IPS DF 6.9 (cell line): Measurements from ENCODE around the gene CYP3A7.

Experiments used
- DNase-seq: peaks from one replicate; pipeline ENCODE4 v3.0.0-alpha.2; 2013; ENCODE audit warnings: low read depth, low spot score
- H3K27ac ChIP-seq: one replicate; pipeline ENCODE4 v1.5.1; 2013; ENCODE audit warnings: low read length, control low read depth
- H3K27me3 ChIP-seq: 2 replicates; pipeline ENCODE4 v1.6.1; 2013; ENCODE audit warnings: mild to moderate bottlenecking, low read length; ENCODE audit not compliant: control insufficient read depth, insufficient read depth
- H3K36me3 ChIP-seq: 2 replicates; pipeline ENCODE4 v1.6.1; 2013; ENCODE audit warnings: low read length; ENCODE audit not compliant: control insufficient read depth, insufficient read depth
- H3K4me1 ChIP-seq: 2 replicates; pipeline ENCODE4 v1.6.1; 2013; ENCODE audit warnings: low read length; ENCODE audit not compliant: control insufficient read depth, insufficient read depth
- H3K4me3 ChIP-seq: 2 replicates; pipeline ENCODE4 v1.5.1; 2013; ENCODE audit warnings: mild to moderate bottlenecking, low read length
- H3K9me3 ChIP-seq: 2 replicates; pipeline ENCODE4 v1.6.1; 2013; ENCODE audit warnings: low read length, inconsistent platforms; ENCODE audit not compliant: control insufficient read depth, insufficient read depth
- WGBS: extraction: QIAGEN DNeasy Blood & Tissue Kit; methylation state at CpG from one replicate; pipeline ENCODE4 v1.1.7; 2013; ENCODE audit warnings: mixed read lengths, missing lambda C conversion rate; ENCODE audit not compliant: insufficient read length, insufficient coverage; 5-methylcytosine and 5-hydroxymethylcytosine counted together

The CYP3A7 gene

GRCh38 chr7:99685129-99685758 lies 49.8 kb downstream of the CYP3A7 start:
- no CpG with 5 or more reads among the region's 9 CpGs for whole genome bisulfite sequencing
- Histone ChIP-seq H3K27me3 (no peaks in the 10 kb centered on the region), H3K4me3 (no peak overlapping the region), H3K27ac (no peak overlapping the region), H3K4me1 (no peaks in the 10 kb centered on the region), H3K9me3 (peaks cover 3% of the 10 kb centered on the region), H3K36me3 (no peaks in the 10 kb centered on the region)
- no peak for DNase-seq

GRCh38 chr7:99679400-99680191 lies 55.4 kb downstream of the CYP3A7 start, which contains the start of gene CYP3A5:
TSS of gene CYP3A5 (minus strand) at chr7:99679996. CDS start at chr7:99679896, 100 bp downstream.
- no peak within 1 kb of the TSS for H3K27ac ChIP-seq
- no peak within 1 kb of the TSS for H3K4me3 ChIP-seq
- no peaks in the 10 kb centered on the region for H3K4me1 ChIP-seq
- no peaks in the 10 kb centered on the region for H3K9me3 ChIP-seq
- no peaks in the 10 kb centered on the region for H3K27me3 ChIP-seq
- no peak for DNase-seq
- no CpG with 5 or more reads among the region's 10 CpGs for WGBS
- no peaks in the 10 kb centered on the region for H3K36me3 ChIP-seq

DNA sequence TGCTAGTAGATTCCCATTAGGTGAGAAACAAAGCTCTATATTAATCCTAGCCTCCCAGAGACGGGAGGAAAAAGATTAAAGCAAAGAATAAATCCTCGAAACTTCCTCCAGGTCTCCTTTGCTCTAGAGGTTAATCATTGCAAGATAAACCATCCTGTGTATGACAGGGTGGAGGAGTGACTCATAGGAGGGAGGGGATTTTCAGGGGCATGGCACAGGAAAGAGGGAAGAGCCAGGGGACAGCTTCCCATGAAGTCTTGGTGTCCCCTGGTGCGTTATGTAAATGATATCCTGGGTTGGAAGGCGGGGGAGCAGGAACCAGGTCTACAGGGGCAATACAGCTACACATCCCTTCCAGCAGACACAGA lies 56.0 kb downstream of the CYP3A7 start:
- DNase-seq: no peak
- no peak overlapping the region for H3K4me3 ChIP-seq

GRCh38 chr7:99677648-99678045 lies 57.3 kb downstream of the CYP3A7 start:
- H3K4me3 ChIP-seq: no peak overlapping the region
- no peaks in the 10 kb centered on the region for H3K27me3 ChIP-seq
- H3K36me3 ChIP-seq: no peaks in the 10 kb centered on the region
- no peak for DNase-seq
- H3K27ac ChIP-seq: no peak overlapping the region
- no CpG with 5 or more reads among the region's 2 CpGs for WGBS
- no peaks in the 10 kb centered on the region for H3K4me1 ChIP-seq
- H3K9me3 ChIP-seq: no peaks in the 10 kb centered on the region

More for the DNA sequence above, 56.0 kb downstream of the CYP3A7 start:
- Histone ChIP-seq H3K27me3 (no peaks in the 10 kb centered on the region), H3K9me3 (no peaks in the 10 kb centered on the region), H3K27ac (no peak overlapping the region), H3K36me3 (no peaks in the 10 kb centered on the region), H3K4me1 (no peaks in the 10 kb centered on the region)
- no CpG with 5 or more reads among the region's 4 CpGs for WGBS

DNA sequence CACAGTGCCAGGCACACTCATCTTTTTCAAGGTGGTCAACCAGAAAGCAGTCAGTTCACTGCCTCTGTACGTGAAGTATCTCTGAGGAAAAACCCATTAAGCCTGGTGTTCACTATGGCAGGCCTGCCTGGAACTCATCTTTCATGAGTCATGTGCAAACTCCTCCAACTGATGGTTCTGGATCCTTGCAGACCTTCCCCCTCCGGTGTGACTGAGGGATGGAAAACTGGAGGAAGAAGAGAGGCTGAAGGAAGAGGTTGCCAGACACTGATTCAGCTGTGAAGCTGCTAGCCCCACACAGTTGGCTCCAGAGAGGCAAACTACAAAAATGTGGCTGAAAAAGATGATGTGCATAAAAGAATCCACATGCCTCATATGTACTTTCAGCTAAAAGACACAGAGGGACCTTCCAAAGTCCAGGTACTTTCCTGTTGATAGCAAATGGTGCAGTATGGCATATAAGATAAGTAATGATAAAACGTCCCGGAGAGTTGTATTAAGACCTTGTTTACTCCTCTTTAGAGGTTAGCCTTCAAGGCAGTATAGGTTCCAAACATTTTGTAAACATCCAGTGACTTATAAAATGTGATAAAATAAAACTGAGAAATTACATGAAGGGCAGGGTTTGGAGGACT lies 57.9 kb downstream of the CYP3A7 start:
- H3K27ac ChIP-seq: no peak overlapping the region
- no peaks in the 10 kb centered on the region for H3K27me3 ChIP-seq
- H3K36me3 ChIP-seq: no peaks in the 10 kb centered on the region
- no peak overlapping the region for H3K4me3 ChIP-seq
- H3K9me3 ChIP-seq: no peaks in the 10 kb centered on the region
- DNase-seq: no peak
- H3K4me1 ChIP-seq: no peaks in the 10 kb centered on the region
- WGBS: no CpG with 5 or more reads among the region's 4 CpGs

DNA sequence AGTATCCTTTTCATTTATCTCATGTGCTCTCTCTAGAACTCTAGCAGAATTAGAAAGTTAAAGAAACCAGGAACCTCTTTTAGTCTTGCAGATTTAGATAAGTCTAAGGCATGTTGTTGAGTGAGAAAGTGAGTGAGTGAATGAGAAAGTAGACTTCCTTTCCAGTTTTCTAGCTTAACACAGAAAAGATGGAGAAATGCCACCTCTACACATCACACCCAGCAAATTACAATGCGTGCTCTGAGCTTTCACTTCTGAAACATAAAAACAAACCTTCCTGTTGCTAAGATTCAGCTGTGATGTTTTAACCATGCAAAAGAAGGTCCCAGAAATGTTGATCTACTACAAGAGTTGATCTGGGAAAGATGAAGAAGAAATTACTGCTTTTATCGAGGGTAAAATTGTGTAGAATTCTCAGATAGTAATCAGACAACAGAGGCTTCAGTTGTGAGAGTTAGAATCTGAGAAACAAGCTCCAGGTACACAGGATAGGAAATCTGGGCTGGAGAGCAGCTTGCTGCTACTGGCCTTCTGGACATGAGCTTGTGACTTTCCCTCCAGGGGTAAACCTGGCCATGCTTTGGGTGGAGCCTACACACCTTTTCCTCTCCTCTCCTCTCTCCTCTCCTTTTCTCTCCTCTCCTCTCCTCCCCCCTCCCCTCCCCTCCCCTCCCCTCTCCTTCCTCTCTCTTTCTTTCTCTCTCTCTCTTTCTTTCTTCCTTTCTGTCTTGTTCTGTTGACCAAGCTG lies 59.8 kb downstream of the CYP3A7 start:
- no peak overlapping the region for H3K4me3 ChIP-seq
- no peaks in the 10 kb centered on the region for H3K4me1 ChIP-seq
- H3K27ac ChIP-seq: no peak overlapping the region
- no peaks in the 10 kb centered on the region for H3K36me3 ChIP-seq
- DNase-seq: no peak
- no peaks in the 10 kb centered on the region for H3K9me3 ChIP-seq
- WGBS: no CpG with 5 or more reads among the region's 2 CpGs
- H3K27me3 ChIP-seq: no peaks in the 10 kb centered on the region

- Histone ChIP-seq H3K4me3 (no peak overlapping the region), H3K9me3 (no peaks in the 10 kb centered on the region), H3K27ac (no peak overlapping the region), H3K36me3 (no peaks in the 10 kb centered on the region), H3K4me1 (no peaks in the 10 kb centered on the region), H3K27me3 (no peaks in the 10 kb centered on the region)
- no peak for DNase-seq
- WGBS: no CpG with 5 or more reads among the region's 7 CpGs
These were observed 62.4 kb downstream of the CYP3A7 start for GRCh38 chr7:99672573-99672972.

DNA sequence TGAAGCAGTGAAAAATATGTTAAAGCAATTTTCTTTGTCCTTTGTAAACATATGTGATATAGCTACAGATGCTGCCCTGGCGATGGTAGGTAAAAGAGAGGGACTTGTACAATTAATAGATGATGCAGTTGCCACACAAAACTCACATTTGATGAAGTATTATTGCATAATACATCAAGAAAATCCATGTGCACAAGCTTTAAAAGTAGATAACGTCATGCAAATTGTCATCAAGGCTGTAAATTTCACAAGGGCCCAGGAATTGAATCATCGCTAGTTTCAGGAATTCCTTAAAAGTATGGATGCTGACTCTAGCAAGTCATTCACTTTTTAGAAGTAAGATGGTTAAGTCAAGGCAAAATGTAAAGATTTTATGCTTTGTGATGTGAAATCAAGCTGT lies 65.2 kb downstream of the CYP3A7 start:
- no peak overlapping the region for H3K27ac ChIP-seq
- no peaks in the 10 kb centered on the region for H3K4me1 ChIP-seq
- no CpG with 5 or more reads among the region's 3 CpGs for WGBS
- no peaks in the 10 kb centered on the region for H3K36me3 ChIP-seq
- no peaks in the 10 kb centered on the region for H3K9me3 ChIP-seq
- no peak for DNase-seq
- no peak overlapping the region for H3K4me3 ChIP-seq
- H3K27me3 ChIP-seq: no peaks in the 10 kb centered on the region

DNA sequence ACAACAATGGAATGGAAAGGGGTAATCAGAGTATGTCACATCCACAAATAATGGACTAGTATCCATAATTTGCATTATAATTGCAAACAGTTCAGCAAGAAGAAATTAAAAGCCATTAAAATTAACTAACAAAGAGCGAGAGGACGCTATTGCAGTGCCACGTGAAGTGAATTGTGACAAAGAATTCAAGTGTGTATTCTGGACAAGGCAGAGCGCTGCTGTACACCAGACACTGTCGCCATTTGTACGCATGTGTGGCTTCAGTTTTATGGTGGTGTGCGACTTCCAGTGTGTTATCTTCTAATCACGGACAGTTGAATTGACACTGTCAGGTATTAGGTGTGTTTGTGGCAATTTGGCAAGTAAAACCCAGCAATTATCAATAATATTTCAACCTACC lies 66.5 kb downstream of the CYP3A7 start:
- Histone ChIP-seq H3K4me3 (no peak overlapping the region), H3K4me1 (no peaks in the 10 kb centered on the region), H3K27ac (no peak overlapping the region), H3K9me3 (no peaks in the 10 kb centered on the region), H3K27me3 (no peaks in the 10 kb centered on the region), H3K36me3 (no peaks in the 10 kb centered on the region)
- no CpG with 5 or more reads among the region's 8 CpGs for WGBS
- DNase-seq: no peak

DNA sequence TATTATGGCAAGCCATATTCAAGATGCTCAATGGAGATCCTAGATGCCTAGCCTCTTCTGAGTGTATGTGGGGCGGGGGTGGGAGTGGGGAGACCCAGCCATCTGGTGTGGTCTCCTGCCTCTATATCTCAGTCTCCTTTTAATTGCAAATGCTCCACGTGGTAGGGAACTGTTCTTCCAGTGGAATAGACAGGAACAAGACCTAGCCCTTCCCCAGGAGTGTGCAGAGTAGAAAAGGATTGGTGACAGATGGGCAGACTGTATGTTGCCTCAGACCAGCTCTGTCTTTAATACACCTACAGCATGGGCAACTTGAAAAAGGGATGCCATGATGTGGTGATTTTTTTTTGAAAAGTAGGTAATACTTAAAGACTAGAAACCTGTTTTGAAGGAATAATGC lies 67.8 kb downstream of the CYP3A7 start:
- no CpG with 5 or more reads among the region's 2 CpGs for WGBS
- H3K4me1 ChIP-seq: no peaks in the 10 kb centered on the region
- H3K36me3 ChIP-seq: no peaks in the 10 kb centered on the region
- H3K27ac ChIP-seq: no peak overlapping the region
- DNase-seq: no peak
- no peak overlapping the region for H3K4me3 ChIP-seq
- no peaks in the 10 kb centered on the region for H3K9me3 ChIP-seq
- no peaks in the 10 kb centered on the region for H3K27me3 ChIP-seq
